IMR-90 (cell line): Measurements from ENCODE around the gene FLT3. TPM values are rescaled to one million over a fixed set of nuclear protein-coding genes. Genes with fewer than 3 reads are reported as not detected.

Experiments used
- ATAC-seq: fragments of 200-7000 bp; cut with Tn5 transposase; 2 replicates; pipeline ENCODE4 v1.9.1; 2020; ENCODE audit warnings: low read depth, mild to moderate bottlenecking, moderate library complexity
- BruUV-seq: library from RNA; stranded (reverse); fragments of 400-500 nt; replicated peaks from 2 replicates; lab custom pipeline; 2021; lab: Mats Ljungman, UMichigan
- CTCF ChIA-PET: fragments of 300-600 bp; formaldehyde crosslinking; extraction: SDS; loops from one replicate; lab custom pipeline; 2021; ENCODE audit warnings: antibody characterized with exemption; lab: Yijun Ruan, JAX
- POLR2A ChIA-PET: fragments of 300-600 bp; sonication (Branson Sonifier 250); formaldehyde crosslinking; loops from one replicate; lab custom pipeline; 2022; ENCODE audit warnings: antibody characterized with exemption; ENCODE audit not compliant: unreplicated experiment; lab: Charles Lee
- DNase-seq: peaks from one replicate; pipeline ENCODE4 v3.0.0; 2013
- H2AFZ ChIP-seq: replicated peaks from 2 replicates; pipeline ENCODE3; 2013; ENCODE audit warnings: low read length, mild to moderate bottlenecking; ENCODE audit not compliant: poor library complexity
- H2AK5ac ChIP-seq: 2 replicates; pipeline ENCODE4 v1.6.1; 2013; ENCODE audit warnings: low read depth, low read length, inconsistent platforms
- H2AK9ac ChIP-seq: replicated peaks from 2 replicates; pipeline ENCODE3; 2013; ENCODE audit warnings: mild to moderate bottlenecking, low read depth, low read length, moderate library complexity; ENCODE audit not compliant: poor library complexity
- H2BK120ac ChIP-seq: 2 replicates; pipeline ENCODE4 v1.6.1; 2013; ENCODE audit warnings: low read depth, low read length, inconsistent platforms
- H2BK15ac ChIP-seq: 3 replicates; pipeline ENCODE4 v1.6.1; 2013; ENCODE audit warnings: low read depth, low read length, inconsistent platforms
- H2BK20ac ChIP-seq: 2 replicates; pipeline ENCODE4 v1.6.1; 2013; ENCODE audit warnings: low read depth, mild to moderate bottlenecking, inconsistent platforms, low read length, moderate library complexity
- H2BK5ac ChIP-seq: 2 replicates; pipeline ENCODE4 v1.6.1; 2013; ENCODE audit warnings: mild to moderate bottlenecking, low read depth, low read length, inconsistent platforms; ENCODE audit not compliant: poor library complexity, severe bottlenecking
- H3K14ac ChIP-seq: replicated peaks from 2 replicates; pipeline ENCODE4 v1.6.1; 2013; ENCODE audit warnings: low read depth, low read length, inconsistent platforms
- H3K18ac ChIP-seq: 2 replicates; pipeline ENCODE4 v1.6.1; 2013; ENCODE audit warnings: low read depth, low read length, control low read depth
- H3K23ac ChIP-seq: 2 replicates; pipeline ENCODE4 v1.6.1; 2013; ENCODE audit warnings: low read depth, low read length, inconsistent platforms
- H3K27ac ChIP-seq: 2 replicates; pipeline ENCODE4 v1.5.1; 2013; ENCODE audit warnings: mild to moderate bottlenecking, control low read depth, low read length; ENCODE audit not compliant: insufficient read depth
- H3K27me3 ChIP-seq: 2 replicates; pipeline ENCODE4 v1.6.1; 2013; ENCODE audit warnings: low read length; ENCODE audit not compliant: control insufficient read depth, insufficient read depth
- H3K36me3 ChIP-seq: 2 replicates; pipeline ENCODE4 v1.6.1; 2013; ENCODE audit warnings: low read length, mixed read lengths; ENCODE audit not compliant: control insufficient read depth, insufficient read depth
- H3K4ac ChIP-seq: 2 replicates; pipeline ENCODE4 v1.6.1; 2013; ENCODE audit warnings: low read depth, low read length, inconsistent platforms
- H3K4me1 ChIP-seq: 2 replicates; pipeline ENCODE4 v1.6.1; 2013; ENCODE audit warnings: low read length, mixed read lengths; ENCODE audit not compliant: control insufficient read depth, insufficient read depth
- H3K4me2 ChIP-seq: 2 replicates; pipeline ENCODE4 v1.6.1; 2013; ENCODE audit warnings: low read depth, mild to moderate bottlenecking, control low read depth, low read length, moderate library complexity
- H3K4me3 ChIP-seq: 2 replicates; pipeline ENCODE4 v1.5.1; 2013; ENCODE audit warnings: low read depth, mild to moderate bottlenecking, control low read depth, low read length, moderate library complexity; ENCODE audit not compliant: insufficient read depth
- H3K56ac ChIP-seq: 2 replicates; pipeline ENCODE4 v1.6.1; 2013; ENCODE audit warnings: low read length, inconsistent platforms; ENCODE audit not compliant: insufficient read depth; ENCODE audit errors: extremely low read depth
- H3K79me1 ChIP-seq, 2 experiments: 2 replicates each; pipeline ENCODE4 v1.6.1; 2013; ENCODE audit warnings: low read length in 2 of 2, inconsistent platforms in 1 of 2, low read depth in 1 of 2
- H3K9ac ChIP-seq: 2 replicates; pipeline ENCODE4 v1.6.1; 2013; ENCODE audit warnings: low read depth, low read length, control low read depth
- H3K9me1 ChIP-seq: 2 replicates; pipeline ENCODE4 v1.6.1; 2013; ENCODE audit warnings: low read length, inconsistent platforms; ENCODE audit not compliant: insufficient read depth
- H3K9me3 ChIP-seq: 2 replicates; pipeline ENCODE4 v1.6.1; 2013; ENCODE audit warnings: low read length; ENCODE audit not compliant: control insufficient read depth, insufficient read depth
- H4K20me1 ChIP-seq: 2 replicates; pipeline ENCODE4 v1.6.1; 2013; ENCODE audit warnings: low read length, inconsistent platforms; ENCODE audit not compliant: insufficient read depth
- H4K5ac ChIP-seq: 2 replicates; pipeline ENCODE4 v1.6.1; 2013; ENCODE audit warnings: mild to moderate bottlenecking, low read depth, low read length, control low read depth
- H4K8ac ChIP-seq, 2 experiments: 2 replicates each; pipeline ENCODE4 v1.6.1; 2013; ENCODE audit warnings: low read depth in 2 of 2, low read length in 2 of 2, control low read depth in 1 of 2, inconsistent platforms in 1 of 2
- H4K91ac ChIP-seq: 2 replicates; pipeline ENCODE4 v1.6.1; 2013; ENCODE audit warnings: low read depth, low read length, inconsistent platforms; ENCODE audit not compliant: insufficient read depth
- BHLHE40 ChIP-seq: fragments of 150-350 bp; IDR thresholded peaks from 2 replicates; pipeline ENCODE4 v1.6.1; 2016; ENCODE audit warnings: mild to moderate bottlenecking, low read depth, low read length
- CEBPB ChIP-seq: IDR thresholded peaks from 2 replicates; pipeline ENCODE4 v1.6.1; 2012; ENCODE audit warnings: low read depth, low read length, improper control_type of control experiment
- CHD1 ChIP-seq: IDR thresholded peaks from 2 replicates; pipeline ENCODE4 v1.6.1; 2012; ENCODE audit warnings: low read depth, low read length, improper control_type of control experiment
- CTCF ChIP-seq: conservative IDR thresholded peaks from 2 replicates; pipeline ENCODE4 v1.5.1; 2012; ENCODE audit warnings: mild to moderate bottlenecking, low read depth, low read length, improper control_type of control experiment
- ELK1 ChIP-seq: fragments of 150-350 bp; IDR thresholded peaks from 2 replicates; pipeline ENCODE4 v1.6.1; 2016; ENCODE audit warnings: low read depth, mild to moderate bottlenecking, low read length, moderate library complexity, borderline replicate concordance
- FOS ChIP-seq: fragments of 150-350 bp; IDR thresholded peaks from 2 replicates; pipeline ENCODE4 v1.6.1; 2016; ENCODE audit warnings: low read depth, low read length
- MAFK ChIP-seq: IDR thresholded peaks from 2 replicates; pipeline ENCODE4 v1.6.1; 2012; ENCODE audit warnings: low read depth, low read length, improper control_type of control experiment
- MAZ ChIP-seq: IDR thresholded peaks from 2 replicates; pipeline ENCODE4 v1.6.1; 2012; ENCODE audit warnings: low read depth, mild to moderate bottlenecking, low read length, improper control_type of control experiment, moderate library complexity, borderline replicate concordance
- MXI1 ChIP-seq: IDR thresholded peaks from 2 replicates; pipeline ENCODE4 v1.6.1; 2012; ENCODE audit warnings: low read depth, mild to moderate bottlenecking, low read length, moderate library complexity, borderline replicate concordance
- NFE2L2 ChIP-seq: fragments of 150-350 bp; IDR thresholded peaks from 2 replicates; pipeline ENCODE4 v1.6.1; 2016; ENCODE audit warnings: low read depth, mild to moderate bottlenecking, low read length
- POLR2A ChIP-seq: IDR thresholded peaks from 2 replicates; pipeline ENCODE4 v1.6.1; 2012; ENCODE audit warnings: mild to moderate bottlenecking, low read depth, low read length
- RAD21 ChIP-seq: IDR thresholded peaks from 2 replicates; pipeline ENCODE4 v1.6.1; 2012; ENCODE audit warnings: low read length, improper control_type of control experiment
- RCOR1 ChIP-seq: IDR thresholded peaks from 2 replicates; pipeline ENCODE4 v1.6.1; 2012; ENCODE audit warnings: mild to moderate bottlenecking, low read length, improper control_type of control experiment; ENCODE audit not compliant: insufficient replicate concordance
- RFX5 ChIP-seq: IDR thresholded peaks from 2 replicates; pipeline ENCODE4 v1.8.0; 2012; ENCODE audit warnings: low read depth, mild to moderate bottlenecking, low read length, moderate library complexity
- SMC3 ChIP-seq: fragments of 150-350 bp; IDR thresholded peaks from 2 replicates; pipeline ENCODE4 v1.6.1; 2016; ENCODE audit warnings: low read depth, mild to moderate bottlenecking, antibody characterized with exemption, low read length, moderate library complexity
- USF2 ChIP-seq: fragments of 150-350 bp; IDR thresholded peaks from 2 replicates; pipeline ENCODE4 v1.6.1; 2017; ENCODE audit warnings: mild to moderate bottlenecking, antibody characterized with exemption, low read length, low read depth
- WGBS, 2 experiments: methylation state at CpG; one replicate each; pipeline versions ENCODE4 v1.1.5 to v1.1.7; 2013; ENCODE audit warnings: missing lambda C conversion rate in 2 of 2; ENCODE audit not compliant: insufficient read length in 1 of 2; ENCODE audit errors: extremely low coverage in 2 of 2; 5-methylcytosine and 5-hydroxymethylcytosine counted together
- dilution Hi-C: fragments of 300-500 bp; cut with HindIII; formaldehyde crosslinking; loops from one replicate; pipeline ENCODE4 v1.14.3; 2018; ENCODE audit warnings: low sequenced_read_pairs; ENCODE audit not compliant: unreplicated experiment
- in situ Hi-C: fragments of 300-500 bp; cut with MboI; formaldehyde crosslinking; loops from 3 replicates; pipeline ENCODE4 v1.14.3; 2019; ENCODE audit warnings: low sequenced_read_pairs, inconsistent platforms, mixed read lengths
- intact Hi-C: fragments of 100-400 bp; cut with micrococcal nuclease; formaldehyde crosslinking; loops from 2 replicates; pipeline ENCODE4 v1.10.0; 2022
- polyA plus RNA-seq, 3 experiments: library from polyadenylated mRNA; depleted of rRNA; stranded (reverse); fragments of >200 nt; gene quantifications; 2 replicates each; pipeline ENCODE4 v1.2.3, GENCODE V29; 2012; ENCODE audit warnings: low replicate concordance in 1 of 3
- total RNA-seq: library from RNA; depleted of rRNA; stranded (reverse); fragments of >200 nt; gene quantifications from 2 replicates; pipeline ENCODE4 v1.2.3, GENCODE V29; 2012

FLT3 gene
- total and polyA plus RNA-seq, 2 of the 4 experiments (the other 2 are of a cell fraction), result not detected

- no peak overlapping the region for H2AK5ac ChIP-seq
- H3K14ac ChIP-seq, result no peak overlapping the region
- no peak overlapping the region for H2BK5ac ChIP-seq
- no peak overlapping the region for H4K8ac ChIP-seq
- no peak overlapping the region for H3K4me2 ChIP-seq
- H3K27me3 ChIP-seq, result peaks cover 13% of the 10 kb centered on the region
- in situ Hi-C loops, result no loop called here
- BruUV-seq, result no TSS peak
- H2BK120ac ChIP-seq, result no peak overlapping the region
- no peak for TF ChIP-seq RFX5
- TF ChIP-seq SMC3, result no peak
- TF ChIP-seq MAFK, result no peak
- TF ChIP-seq RAD21, result no peak
- TF ChIP-seq RCOR1, result no peak
- no peak for TF ChIP-seq FOS
- no peak for TF ChIP-seq MXI1
- no peak for TF ChIP-seq NFE2L2
- no peak for TF ChIP-seq BHLHE40
- TF ChIP-seq USF2, result no peak
- TF ChIP-seq ELK1, result no peak
- no peak for TF ChIP-seq CEBPB
- TF ChIP-seq MAZ, result no peak
- no peak for TF ChIP-seq POLR2A
- no peak for TF ChIP-seq CTCF
- no peak for TF ChIP-seq CHD1
- H4K20me1 ChIP-seq, result no peaks in the 10 kb centered on the region
- H3K23ac ChIP-seq, result no peak overlapping the region
- H4K5ac ChIP-seq, result no peak overlapping the region
- no peaks in the 10 kb centered on the region for H3K9me3 ChIP-seq
- H3K36me3 ChIP-seq, result no peaks in the 10 kb centered on the region
- no peak overlapping the region for H3K18ac ChIP-seq
- no peak overlapping the region for H3K4ac ChIP-seq
- POLR2A ChIA-PET, result no interaction called here
- H3K9ac ChIP-seq, result no peak overlapping the region
- H3K9me1 ChIP-seq, result no peaks in the 10 kb centered on the region
- dilution Hi-C loops, result no loop called here
- intact Hi-C loops, result no loop called here
- no peak overlapping the region for H2AFZ ChIP-seq
- H2BK20ac ChIP-seq, result no peak overlapping the region
- no peaks in the 10 kb centered on the region for H3K4me1 ChIP-seq
- CTCF ChIA-PET, result no interaction called here
- ATAC-seq (no peak), DNase-seq (no peak)
- H3K4me3 ChIP-seq, result no peak overlapping the region
- 82% methylated on average over 3 of the region's 13 CpGs; no CpG with 5 or more reads in 1 of the 2 experiments for WGBS, 2 experiments
- H2BK15ac ChIP-seq, result no peak overlapping the region
- H3K79me1 ChIP-seq, result no peaks in the 10 kb centered on the region
- no peak overlapping the region for H4K91ac ChIP-seq
- H2AK9ac ChIP-seq, result no peak overlapping the region
- no peak overlapping the region for H3K56ac ChIP-seq
- no peak overlapping the region for H3K27ac ChIP-seq
Observed at GRCh38 chr13:28056970-28057712, 43.2 kb downstream of the FLT3 start.
